NCI-H1417 treated with DMSO at 0.1 percent for 48 hours (cell line): ENCODE measurements around the gene PPM1G.

Experiments used
- DNase-seq: peaks from one replicate; lab custom pipeline; 2025; lab: John Stamatoyannopoulos, UW

PPM1G gene

DNA sequence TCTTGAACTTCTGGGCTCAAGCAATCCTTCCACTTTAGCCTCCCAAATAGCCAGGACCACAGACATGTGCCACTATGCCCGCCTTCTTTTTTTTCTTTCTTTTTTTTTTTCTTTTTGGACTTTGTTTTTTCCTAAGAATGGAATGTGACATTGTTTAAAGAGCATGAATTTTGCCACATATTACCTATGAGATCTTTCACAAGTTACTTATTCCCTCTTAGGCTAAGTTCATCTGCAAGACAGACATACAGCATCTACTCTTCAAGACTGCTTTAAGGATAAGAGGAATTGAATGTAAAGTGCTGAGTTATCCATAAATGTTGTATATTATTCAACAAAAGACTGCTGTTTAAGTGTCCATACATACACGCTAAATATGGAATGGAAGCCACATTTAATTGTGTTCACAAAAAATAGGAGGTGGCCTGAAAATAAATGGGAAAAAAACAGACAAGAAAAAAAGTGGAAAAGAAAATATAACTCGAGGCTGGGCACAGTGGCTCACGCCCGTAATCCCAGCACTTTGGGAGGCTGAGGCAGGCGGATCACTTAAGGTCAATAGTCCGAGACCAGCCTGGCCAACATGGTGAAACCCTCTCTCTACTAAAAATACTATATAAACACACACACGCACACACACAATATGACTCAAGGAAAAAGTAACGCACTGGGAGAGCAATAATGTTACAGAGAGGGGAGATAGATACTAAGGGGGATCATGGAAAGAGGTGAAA lies 3.2 kb upstream of the PPM1G start:
- DNase-seq: no peak

- no peak for DNase-seq
These were observed 630 bp downstream of the PPM1G start for GRCh38 chr2:27408601-27409320.

- DNase-seq: no peak
These were observed 1.4 kb downstream of the PPM1G start for GRCh38 chr2:27407798-27408491.

GRCh38 chr2:27400348-27401135 lies 8.8 kb downstream of the PPM1G start:
- no peak for DNase-seq

GRCh38 chr2:27398962-27399361 lies 10.4 kb downstream of the PPM1G start:
- no peak for DNase-seq

DNA sequence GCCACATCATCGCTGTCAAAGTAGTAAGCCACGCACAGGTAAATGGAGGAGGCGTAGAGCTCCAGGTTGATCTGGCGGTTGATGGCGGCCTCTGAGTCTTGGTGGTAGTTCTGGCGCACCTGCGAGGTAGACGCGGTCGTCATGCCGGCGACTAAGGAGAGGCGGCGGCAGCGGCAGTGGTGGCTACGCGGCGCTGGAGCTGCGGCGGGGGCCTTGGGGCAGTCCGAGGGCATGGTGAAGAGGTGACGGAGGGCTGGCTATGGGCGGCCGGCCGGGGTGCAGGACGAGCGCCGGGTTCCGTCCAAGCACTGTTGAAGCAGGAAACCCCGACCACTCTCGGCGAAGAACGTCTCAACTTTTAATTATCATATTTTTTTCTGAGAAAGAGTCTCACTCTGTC lies 16.2 kb downstream of the PPM1G start:
- no peak for DNase-seq

- DNase-seq: no peak
These were observed 18.3 kb downstream of the PPM1G start for GRCh38 chr2:27390822-27391679.

GRCh38 chr2:27381577-27382181 lies 27.7 kb downstream of the PPM1G start:
- DNase-seq: no peak

DNA sequence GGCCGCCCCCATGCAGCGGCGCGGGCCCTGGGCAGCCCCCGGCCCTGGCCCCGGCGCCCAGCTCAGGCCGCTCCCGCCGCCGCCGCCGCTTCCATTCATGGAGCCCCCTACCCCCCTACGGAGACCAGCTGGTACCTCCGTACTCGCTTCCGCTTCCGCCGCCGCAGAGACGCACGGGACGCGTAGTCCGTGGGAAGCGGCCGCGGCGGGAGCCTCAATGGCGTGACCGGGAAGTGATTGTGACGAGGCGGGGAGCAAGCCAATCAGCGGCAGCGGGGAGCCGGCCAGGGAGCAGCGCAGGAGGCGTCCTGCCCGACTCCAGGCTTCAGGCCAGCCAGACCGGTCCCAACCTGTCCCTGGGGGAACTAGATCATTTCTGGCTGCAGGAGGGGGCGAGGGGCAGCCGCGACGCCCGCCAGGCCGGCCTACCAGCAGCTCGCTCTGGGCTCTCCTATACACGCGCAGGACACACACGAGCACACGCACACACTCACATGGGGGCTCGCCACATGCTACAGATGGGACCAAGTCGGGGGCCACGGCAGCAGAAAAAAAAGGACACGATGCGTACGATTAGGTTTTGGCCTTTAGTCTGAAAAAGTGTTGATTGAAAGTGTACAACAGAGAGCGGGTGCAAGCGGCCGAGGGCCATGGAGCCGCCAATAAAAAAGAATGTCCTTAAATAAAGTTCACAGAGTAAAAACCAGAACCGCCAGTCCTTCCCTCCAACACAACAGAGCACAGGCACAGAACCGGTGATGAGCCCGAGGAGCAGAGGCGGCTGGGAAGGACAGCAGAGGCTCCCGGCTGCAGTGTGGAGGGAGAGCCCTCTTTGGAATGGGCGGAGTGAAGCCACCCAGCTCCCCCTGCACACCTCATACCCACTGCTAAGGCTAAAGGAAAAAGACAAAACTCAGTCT lies 28.5 kb downstream of the PPM1G start, which contains the start of gene ZNF513:
ZNF513 (minus strand) TSS at position 109 of the 920 bp plus-strand sequence. CDS start 208 bp downstream, outside the sequence.
- peak; percentile 76 for DNase-seq

- DNase-seq: no peak
These were observed 29.4 kb downstream of the PPM1G start for GRCh38 chr2:27379836-27380625.

DNA sequence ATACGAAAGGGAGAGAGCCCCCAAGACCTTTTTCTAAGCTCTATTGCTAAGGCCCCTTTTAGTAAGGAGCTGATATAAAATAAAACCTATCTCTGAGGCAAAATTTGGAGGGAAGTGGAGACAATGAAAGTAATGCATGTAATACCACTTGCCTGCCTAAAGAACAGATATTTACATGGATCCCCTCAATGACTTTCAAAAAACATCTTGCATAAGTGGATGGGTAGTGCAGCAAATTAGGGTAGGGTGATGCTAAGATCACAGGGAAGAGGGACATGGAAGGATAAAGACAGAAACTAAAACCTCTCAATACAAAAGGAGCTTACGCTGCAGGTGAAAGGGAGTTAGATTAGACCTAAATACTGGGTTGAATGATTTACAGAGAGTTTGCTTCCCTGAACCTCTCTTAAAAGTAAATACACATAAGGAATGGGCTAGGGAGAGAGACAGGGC lies 30.0 kb downstream of the PPM1G start:
- DNase-seq: no peak

DNA sequence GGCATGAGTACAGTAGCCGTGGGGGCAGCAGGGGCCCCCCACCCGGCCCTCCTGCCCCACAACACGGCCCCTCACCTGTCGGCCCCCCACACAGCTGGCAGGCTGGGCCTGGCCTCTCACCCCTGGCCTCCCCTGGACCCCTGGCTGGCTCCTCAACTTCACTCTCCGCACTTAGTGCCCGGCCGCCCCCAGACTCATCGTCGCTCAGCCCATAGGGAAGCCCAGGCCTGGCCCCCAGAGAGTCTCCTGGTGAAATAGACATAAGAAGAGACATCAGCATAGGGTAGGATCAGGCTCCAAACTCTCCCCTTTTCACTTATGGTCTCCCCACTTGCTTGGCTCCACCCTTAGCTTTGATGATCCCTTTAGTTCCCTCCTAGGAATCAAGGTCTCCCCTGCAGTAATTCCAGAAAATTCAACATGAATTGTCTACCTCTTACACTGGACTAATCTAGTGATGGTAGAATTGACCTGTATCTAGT lies 30.5 kb downstream of the PPM1G start:
- no peak for DNase-seq

- no peak for DNase-seq
These were observed 31.1 kb downstream of the PPM1G start for GRCh38 chr2:27378096-27378808.

DNA sequence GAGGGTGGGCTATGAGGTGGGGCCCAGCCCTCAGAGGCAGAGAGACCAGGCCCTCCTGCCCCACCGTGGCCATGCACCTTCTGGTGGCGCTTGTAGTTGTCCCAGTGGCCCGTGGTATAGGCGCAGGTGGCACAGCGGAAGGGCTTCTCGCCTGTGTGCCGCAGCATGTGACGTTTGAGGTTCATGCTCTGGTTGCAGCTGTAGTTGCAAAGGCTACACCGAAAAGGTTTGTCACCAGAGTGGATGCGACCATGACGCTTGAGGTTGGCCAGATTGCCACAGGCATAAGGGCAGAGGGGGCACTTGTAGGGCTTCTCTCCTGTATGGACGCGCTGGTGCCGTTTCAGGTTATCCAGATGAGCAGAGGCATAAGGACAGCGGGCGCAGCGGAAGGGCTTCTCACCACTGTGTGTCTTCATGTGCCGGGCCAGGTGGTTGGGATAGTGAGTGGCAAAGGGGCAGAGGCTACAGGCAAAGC lies 31.7 kb downstream of the PPM1G start:
- DNase-seq: no peak

- DNase-seq: no peak
These were observed 32.3 kb downstream of the PPM1G start for GRCh38 chr2:27376866-27377617.

- DNase-seq: no peak
These were observed 33.1 kb downstream of the PPM1G start for GRCh38 chr2:27376151-27376865.
